SK-N-SH (cell line): ENCODE measurements around the gene ENDOV. TPM values are rescaled to one million over a fixed set of nuclear protein-coding genes. Genes with fewer than 3 reads are reported as not detected.

Experiments used
- CTCF ChIA-PET: fragments of 300-600, 350-600 bp; formaldehyde crosslinking; extraction: SDS; loops from one replicate; lab custom pipeline; 2021; lab: Yijun Ruan, JAX
- POLR2A ChIA-PET: fragments of 350-600 bp; sonication (Branson Sonifier 250); formaldehyde crosslinking; extraction: SDS; loops from one replicate; lab custom pipeline; 2020; ENCODE audit warnings: antibody characterized with exemption, inconsistent platforms; lab: Yijun Ruan, JAX
- DNase-seq: peaks from one replicate; pipeline ENCODE4 v3.0.0; 2012
- H2AFZ ChIP-seq: fragments of 200-600 bp; sonication (generic); 2 replicates; pipeline ENCODE4 v1.8.1; 2016; ENCODE audit warnings: antibody characterized with exemption, mild to moderate bottlenecking, low read depth
- H3F3A ChIP-seq: fragments of 200-600 bp; sonication (generic); replicated peaks from 2 replicates; pipeline ENCODE3; 2016; ENCODE audit warnings: antibody characterized with exemption, mild to moderate bottlenecking; ENCODE audit not compliant: insufficient read depth
- H3K27ac ChIP-seq, 2 experiments: fragments of 200-500 bp in 1 of 2; fragments of 200-600 bp in 1 of 2; sonication (Bioruptor generic) in 1 of 2; sonication (generic), shearing (Covaris generic) in 1 of 2; 2 replicates each; pipeline versions ENCODE4 v1.5.1 to v1.6.1; 2014 to 2016; ENCODE audit warnings: low read depth in 2 of 2, inconsistent platforms in 1 of 2, low read length in 1 of 2, mild to moderate bottlenecking in 1 of 2, mixed read lengths in 1 of 2
- H3K27me3 ChIP-seq: fragments of 200-600 bp; sonication (generic), shearing (Covaris generic); 2 replicates; pipeline ENCODE4 v1.6.1; 2016; ENCODE audit warnings: mixed run types; ENCODE audit not compliant: insufficient read depth
- H3K36me3 ChIP-seq, 2 experiments: fragments of 200-500 bp in 1 of 2; fragments of 200-600 bp in 1 of 2; sonication (Bioruptor generic) in 1 of 2; sonication (generic) in 1 of 2; replicated peaks in 1 of 2; 2 replicates each; pipeline versions ENCODE3 to v1.5.1; 2014 to 2016; ENCODE audit warnings: low read length in 1 of 2, mild to moderate bottlenecking in 1 of 2; ENCODE audit not compliant: insufficient read depth in 2 of 2, control insufficient read depth in 1 of 2
- H3K4me1 ChIP-seq, 2 experiments: fragments of 200-500 bp in 1 of 2; fragments of 200-600 bp in 1 of 2; sonication (Bioruptor generic) in 1 of 2; sonication (generic), shearing (Covaris generic) in 1 of 2; 2 replicates each; pipeline versions ENCODE4 v1.5.1 to v1.6.1; 2014 to 2016; ENCODE audit warnings: low read depth in 1 of 2, low read length in 1 of 2, mixed run types in 1 of 2; ENCODE audit not compliant: insufficient read depth in 2 of 2, control insufficient read depth in 1 of 2
- H3K4me2 ChIP-seq: fragments of 200-600 bp; sonication (generic), shearing (Covaris generic); 2 replicates; pipeline ENCODE4 v1.6.1; 2017; ENCODE audit warnings: mixed run types
- H3K4me3 ChIP-seq, 2 experiments: fragments of 200-500 bp in 1 of 2; fragments of 200-600 bp in 1 of 2; sonication (Bioruptor generic) in 1 of 2; sonication (generic), shearing (Covaris generic) in 1 of 2; 2 replicates each; pipeline versions ENCODE4 v1.5.1 to v1.8.1; 2014 to 2016; ENCODE audit warnings: low read depth in 2 of 2, inconsistent platforms in 1 of 2, low read length in 1 of 2, mild to moderate bottlenecking in 1 of 2, mixed read lengths in 1 of 2, moderate library complexity in 1 of 2
- H3K79me2 ChIP-seq: fragments of 200-600 bp; sonication (generic); 2 replicates; pipeline ENCODE4 v1.8.1; 2017; ENCODE audit warnings: mild to moderate bottlenecking; ENCODE audit not compliant: insufficient read depth
- H3K9ac ChIP-seq: fragments of 200-600 bp; sonication (generic); 2 replicates; pipeline ENCODE4 v1.6.1; 2017; ENCODE audit warnings: mixed run types
- H3K9me2 ChIP-seq: fragments of 200-600 bp; sonication (generic); 2 replicates; pipeline ENCODE4 v1.6.1; 2017; ENCODE audit warnings: mixed run types
- H3K9me3 ChIP-seq: fragments of 200-600 bp; sonication (generic); 2 replicates; pipeline ENCODE4 v1.6.1; 2017; ENCODE audit warnings: mixed run types, mild to moderate bottlenecking, moderate library complexity
- H4K20me1 ChIP-seq: fragments of 200-600 bp; sonication (generic); 2 replicates; pipeline ENCODE4 v1.6.1; 2017; ENCODE audit warnings: mild to moderate bottlenecking, mixed run types; ENCODE audit not compliant: insufficient read depth
- CTCF ChIP-seq: fragments of 200-600 bp; sonication (generic); IDR thresholded peaks from 2 replicates; pipeline ENCODE4 v1.6.1; 2017; ENCODE audit warnings: antibody characterized with exemption, mild to moderate bottlenecking, moderate library complexity
- EP300 ChIP-seq, 2 experiments: IDR thresholded peaks; 2 replicates each; pipeline versions ENCODE4 v1.4.0 to v1.6.1; 2012; ENCODE audit warnings: borderline replicate concordance in 1 of 2, low read depth in 1 of 2, low read length in 1 of 2
- EZH2phosphoT487 ChIP-seq: fragments of 200-600 bp; sonication (generic); IDR thresholded peaks from 2 replicates; pipeline ENCODE4 v1.6.1; 2017; ENCODE audit warnings: low read depth, mixed run types, mild to moderate bottlenecking, antibody characterized with exemption, moderate library complexity, borderline replicate concordance
- GABPA ChIP-seq: IDR thresholded peaks from 2 replicates; pipeline ENCODE4 v1.4.0; 2012; ENCODE audit warnings: low read depth, mild to moderate bottlenecking
- GATA2 ChIP-seq: sonication (generic); formaldehyde crosslinking; IDR thresholded peaks from 2 replicates; pipeline ENCODE4 v1.5.0; 2020; ENCODE audit warnings: mild to moderate bottlenecking, missing genetic modification reagents
- NFIC ChIP-seq: IDR thresholded peaks from 2 replicates; pipeline ENCODE4 v1.4.0; 2012; ENCODE audit warnings: borderline replicate concordance
- RCOR1 ChIP-seq: fragments of 150-350 bp; IDR thresholded peaks from 2 replicates; pipeline ENCODE4 v1.6.1; 2017; ENCODE audit warnings: antibody characterized with exemption, low read length
- RFX5 ChIP-seq: IDR thresholded peaks from 2 replicates; pipeline ENCODE4 v1.6.1; 2012; ENCODE audit warnings: mild to moderate bottlenecking, improper control_type of control experiment, low read length
- RXRA ChIP-seq: IDR thresholded peaks from 2 replicates; pipeline ENCODE4 v1.4.0; 2012; ENCODE audit warnings: low read depth, mild to moderate bottlenecking, borderline replicate concordance
- SMC3 ChIP-seq: IDR thresholded peaks from 2 replicates; pipeline ENCODE4 v1.6.1; 2012; ENCODE audit warnings: low read depth, low read length, improper control_type of control experiment
- TAF1 ChIP-seq: IDR thresholded peaks from 2 replicates; pipeline ENCODE4 v1.6.1; 2012; ENCODE audit warnings: low read depth, mild to moderate bottlenecking, low read length, moderate library complexity, borderline replicate concordance
- TEAD4 ChIP-seq: IDR thresholded peaks from 2 replicates; pipeline ENCODE4 v1.4.0; 2012; ENCODE audit warnings: mild to moderate bottlenecking, borderline replicate concordance; ENCODE audit not compliant: insufficient read depth
- WGBS: methylation state at CpG from one replicate; pipeline ENCODE4 v1.1.6; 2017; ENCODE audit warnings: low lambda C conversion rate; 5-methylcytosine and 5-hydroxymethylcytosine counted together
- polyA plus RNA-seq, 3 experiments: library from polyadenylated mRNA; depleted of rRNA; stranded (reverse); fragments of >200 nt; gene quantifications; 2 replicates each; pipeline ENCODE4 v1.2.3, GENCODE V29; 2012
- TF ChIP-seq, protein P1 (sequence below): IDR thresholded peaks from 2 replicates; pipeline ENCODE4 v1.4.0; 2012; ENCODE audit warnings: low read depth, borderline replicate concordance
- TF ChIP-seq, protein P2 (sequence below): IDR thresholded peaks from 2 replicates; pipeline ENCODE4; 2012
- TF ChIP-seq, protein P3 (sequence below): IDR thresholded peaks from 2 replicates; pipeline ENCODE4 v1.4.0; 2012; ENCODE audit warnings: low read depth
- TF ChIP-seq, protein P4 (sequence below): IDR thresholded peaks from 2 replicates; pipeline ENCODE4 v1.6.1; 2012; ENCODE audit warnings: mild to moderate bottlenecking, low read depth, low read length, moderate library complexity

ENDOV gene
- polyA plus RNA-seq, 1 of the 3 experiments (the other 2 are of a cell fraction), result 83.6 TPM

- Histone ChIP-seq H3K9me2 (no peaks in the 10 kb centered on the region), H3K79me2 (no peaks in the 10 kb centered on the region), H4K20me1 (no peaks in the 10 kb centered on the region; the same call in 1 of the 2 replicates), H3K36me3 (peaks cover 3 to 18% of the 10 kb centered on the region in 2 experiments), H3K4me3 (no peak overlapping the region), H3K4me2 (no peak overlapping the region), H3K4me1 (no peaks in the 10 kb centered on the region), H2AFZ (no peak overlapping the region), H3F3A (no peaks in the 10 kb centered on the region), H3K27ac (no peak overlapping the region), H3K27me3 (no peaks in the 10 kb centered on the region), H3K9ac (no peak overlapping the region), H3K9me3 (no peaks in the 10 kb centered on the region)
- TF ChIP-seq TEAD4 (no peak), RFX5 (no peak), RXRA (no peak), EP300 (IDR thresholded peaks at IDR 0.05; ENCODE audit: borderline replicate concordance in 1 of 2, low read depth in 1 of 2, low read length in 1 of 2) (no peak), CTCF (no peak)
- TF ChIP-seq, protein P1, sequence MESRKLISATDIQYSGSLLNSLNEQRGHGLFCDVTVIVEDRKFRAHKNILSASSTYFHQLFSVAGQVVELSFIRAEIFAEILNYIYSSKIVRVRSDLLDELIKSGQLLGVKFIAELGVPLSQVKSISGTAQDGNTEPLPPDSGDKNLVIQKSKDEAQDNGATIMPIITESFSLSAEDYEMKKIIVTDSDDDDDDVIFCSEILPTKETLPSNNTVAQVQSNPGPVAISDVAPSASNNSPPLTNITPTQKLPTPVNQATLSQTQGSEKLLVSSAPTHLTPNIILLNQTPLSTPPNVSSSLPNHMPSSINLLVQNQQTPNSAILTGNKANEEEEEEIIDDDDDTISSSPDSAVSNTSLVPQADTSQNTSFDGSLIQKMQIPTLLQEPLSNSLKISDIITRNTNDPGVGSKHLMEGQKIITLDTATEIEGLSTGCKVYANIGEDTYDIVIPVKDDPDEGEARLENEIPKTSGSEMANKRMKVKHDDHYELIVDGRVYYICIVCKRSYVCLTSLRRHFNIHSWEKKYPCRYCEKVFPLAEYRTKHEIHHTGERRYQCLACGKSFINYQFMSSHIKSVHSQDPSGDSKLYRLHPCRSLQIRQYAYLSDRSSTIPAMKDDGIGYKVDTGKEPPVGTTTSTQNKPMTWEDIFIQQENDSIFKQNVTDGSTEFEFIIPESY, result no peak
- ChIA-PET CTCF (interaction anchor here (1.2 to 2.3 kb wide), 4 partner anchors 10 to 551 kb away, joined by 3 to 8 read pairs (median 5); no protein-coding TSS in a partner anchor), POLR2A (interaction anchor here (0.6 kb wide), 1 partner anchor 11 kb away, joined by 3 read pairs; no protein-coding TSS in a partner anchor)
- WGBS, result 70% methylated on average over 5 of the region's 6 CpGs
- DNase-seq, result no peak
Measured at GRCh38 chr17:80432961-80433550, 18.1 kb downstream of the ENDOV start.

- H3K27ac ChIP-seq, result no peak overlapping the region
- POLR2A ChIA-PET, result no interaction called here
- no peak overlapping the region for H3K4me2 ChIP-seq
- WGBS, result 63% methylated on average over 12 of the region's 12 CpGs
- no peak overlapping the region for H2AFZ ChIP-seq
- H3K79me2 ChIP-seq, result no peaks in the 10 kb centered on the region
- H3K9ac ChIP-seq, result no peak overlapping the region
- H3K27me3 ChIP-seq, result no peaks in the 10 kb centered on the region
- DNase-seq, result no peak
- no peak overlapping the region for H3K4me3 ChIP-seq
- peaks cover 3 to 11% of the 10 kb centered on the region in 2 experiments for H3K36me3 ChIP-seq
- no peaks in the 10 kb centered on the region; the same call in 1 of the 2 replicates for H4K20me1 ChIP-seq
- H3F3A ChIP-seq, result no peaks in the 10 kb centered on the region
- no peaks in the 10 kb centered on the region; a peak in 1 of 4 replicates for H3K4me1 ChIP-seq
- CTCF ChIA-PET, result interaction anchor here (0.9 to 2.3 kb wide), 3 partner anchors 9 to 548 kb away, joined by 3 to 8 read pairs (median 4); no protein-coding TSS in a partner anchor
- no peaks in the 10 kb centered on the region for H3K9me3 ChIP-seq
- no peaks in the 10 kb centered on the region for H3K9me2 ChIP-seq
- TF ChIP-seq EZH2phosphoT487 (no peak), NFIC (no peak), GATA2 (no peak), RCOR1 (no peak), SMC3 (no peak), GABPA (no peak), TAF1 (no peak)
- TF ChIP-seq, protein P2, sequence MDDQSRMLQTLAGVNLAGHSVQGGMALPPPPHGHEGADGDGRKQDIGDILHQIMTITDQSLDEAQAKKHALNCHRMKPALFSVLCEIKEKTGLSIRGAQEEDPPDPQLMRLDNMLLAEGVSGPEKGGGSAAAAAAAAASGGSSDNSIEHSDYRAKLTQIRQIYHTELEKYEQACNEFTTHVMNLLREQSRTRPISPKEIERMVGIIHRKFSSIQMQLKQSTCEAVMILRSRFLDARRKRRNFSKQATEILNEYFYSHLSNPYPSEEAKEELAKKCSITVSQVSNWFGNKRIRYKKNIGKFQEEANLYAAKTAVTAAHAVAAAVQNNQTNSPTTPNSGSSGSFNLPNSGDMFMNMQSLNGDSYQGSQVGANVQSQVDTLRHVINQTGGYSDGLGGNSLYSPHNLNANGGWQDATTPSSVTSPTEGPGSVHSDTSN, result no peak
- TF ChIP-seq, protein P3, sequence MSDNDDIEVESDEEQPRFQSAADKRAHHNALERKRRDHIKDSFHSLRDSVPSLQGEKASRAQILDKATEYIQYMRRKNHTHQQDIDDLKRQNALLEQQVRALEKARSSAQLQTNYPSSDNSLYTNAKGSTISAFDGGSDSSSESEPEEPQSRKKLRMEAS, result no peak
- TF ChIP-seq, protein P4, sequence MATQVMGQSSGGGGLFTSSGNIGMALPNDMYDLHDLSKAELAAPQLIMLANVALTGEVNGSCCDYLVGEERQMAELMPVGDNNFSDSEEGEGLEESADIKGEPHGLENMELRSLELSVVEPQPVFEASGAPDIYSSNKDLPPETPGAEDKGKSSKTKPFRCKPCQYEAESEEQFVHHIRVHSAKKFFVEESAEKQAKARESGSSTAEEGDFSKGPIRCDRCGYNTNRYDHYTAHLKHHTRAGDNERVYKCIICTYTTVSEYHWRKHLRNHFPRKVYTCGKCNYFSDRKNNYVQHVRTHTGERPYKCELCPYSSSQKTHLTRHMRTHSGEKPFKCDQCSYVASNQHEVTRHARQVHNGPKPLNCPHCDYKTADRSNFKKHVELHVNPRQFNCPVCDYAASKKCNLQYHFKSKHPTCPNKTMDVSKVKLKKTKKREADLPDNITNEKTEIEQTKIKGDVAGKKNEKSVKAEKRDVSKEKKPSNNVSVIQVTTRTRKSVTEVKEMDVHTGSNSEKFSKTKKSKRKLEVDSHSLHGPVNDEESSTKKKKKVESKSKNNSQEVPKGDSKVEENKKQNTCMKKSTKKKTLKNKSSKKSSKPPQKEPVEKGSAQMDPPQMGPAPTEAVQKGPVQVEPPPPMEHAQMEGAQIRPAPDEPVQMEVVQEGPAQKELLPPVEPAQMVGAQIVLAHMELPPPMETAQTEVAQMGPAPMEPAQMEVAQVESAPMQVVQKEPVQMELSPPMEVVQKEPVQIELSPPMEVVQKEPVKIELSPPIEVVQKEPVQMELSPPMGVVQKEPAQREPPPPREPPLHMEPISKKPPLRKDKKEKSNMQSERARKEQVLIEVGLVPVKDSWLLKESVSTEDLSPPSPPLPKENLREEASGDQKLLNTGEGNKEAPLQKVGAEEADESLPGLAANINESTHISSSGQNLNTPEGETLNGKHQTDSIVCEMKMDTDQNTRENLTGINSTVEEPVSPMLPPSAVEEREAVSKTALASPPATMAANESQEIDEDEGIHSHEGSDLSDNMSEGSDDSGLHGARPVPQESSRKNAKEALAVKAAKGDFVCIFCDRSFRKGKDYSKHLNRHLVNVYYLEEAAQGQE, result no peak
Measured at GRCh38 chr17:80433916-80434666, 19.1 kb downstream of the ENDOV start.
